A673 (cell line): ENCODE data around the gene GCSAML. TPM values are rescaled to one million over a fixed set of nuclear protein-coding genes. Genes with fewer than 3 reads are reported as not detected.

Experiments
- BruUV-seq: library from RNA; stranded (reverse); fragments of 400-500 nt; replicated peaks from 2 replicates; lab custom pipeline; 2021; lab: Mats Ljungman, UMichigan
- CTCF ChIA-PET: fragments of 300-600 bp; sonication (Branson Sonifier 250); formaldehyde crosslinking; loops from one replicate; lab custom pipeline; 2022; ENCODE audit warnings: antibody characterized with exemption; lab: Charles Lee
- POLR2A ChIA-PET: fragments of 300-600 bp; sonication (Branson Sonifier 250); formaldehyde crosslinking; loops from one replicate; lab custom pipeline; 2022; ENCODE audit warnings: antibody characterized with exemption; ENCODE audit not compliant: low non-redundant PET; lab: Charles Lee
- DNase-seq: peaks from one replicate; pipeline ENCODE4 v3.0.0-alpha.2; 2015; ENCODE audit warnings: low spot score
- H3K27ac ChIP-seq: fragments of 200-600 bp; sonication (generic); 2 replicates; pipeline ENCODE4 v1.5.1; 2016; ENCODE audit warnings: mixed run types, low read depth, mild to moderate bottlenecking, mixed read lengths, antibody characterized with exemption, low read length; ENCODE audit not compliant: poor library complexity, severe bottlenecking
- H3K27me3 ChIP-seq: fragments of 200-600 bp; sonication (generic); replicated peaks from 2 replicates; pipeline ENCODE4 v1.6.1; 2017; ENCODE audit warnings: mixed run types, low read depth, mild to moderate bottlenecking, mixed read lengths, antibody characterized with exemption, low read length; ENCODE audit not compliant: insufficient read depth, poor library complexity
- H3K36me3 ChIP-seq: fragments of 200-600 bp; sonication (generic); 2 replicates; pipeline ENCODE4 v1.6.1; 2016; ENCODE audit warnings: mixed run types, mild to moderate bottlenecking, mixed read lengths, antibody characterized with exemption, low read length; ENCODE audit not compliant: insufficient read depth, poor library complexity, severe bottlenecking
- H3K4me1 ChIP-seq: fragments of 200-600 bp; sonication (generic); 2 replicates; pipeline ENCODE4 v1.6.1; 2017; ENCODE audit warnings: mixed run types, mild to moderate bottlenecking, mixed read lengths, antibody characterized with exemption, low read length; ENCODE audit not compliant: insufficient read depth, poor library complexity, severe bottlenecking
- H3K4me3 ChIP-seq: fragments of 200-600 bp; sonication (generic); 2 replicates; pipeline ENCODE4 v1.5.1; 2016; ENCODE audit warnings: low read depth, mixed run types, mild to moderate bottlenecking, mixed read lengths, low read length; ENCODE audit not compliant: poor library complexity, severe bottlenecking
- H3K9me3 ChIP-seq: fragments of 200-600 bp; sonication (generic); 2 replicates; pipeline ENCODE4 v1.6.1; 2016; ENCODE audit warnings: mixed run types, low read depth, mild to moderate bottlenecking, mixed read lengths, antibody characterized with exemption, low read length; ENCODE audit not compliant: poor library complexity, severe bottlenecking
- EZH2 ChIP-seq: fragments of 200-600 bp; sonication (generic); IDR thresholded peaks from 2 replicates; pipeline ENCODE4 v1.6.1; 2017; ENCODE audit warnings: borderline replicate concordance, low read depth, mild to moderate bottlenecking, mixed read lengths, antibody characterized with exemption, low read length; ENCODE audit not compliant: poor library complexity, severe bottlenecking
- intact Hi-C: fragments of 100-400 bp; cut with micrococcal nuclease; formaldehyde crosslinking; loops from one replicate; pipeline ENCODE4 v1.10.0; 2022; ENCODE audit not compliant: unreplicated experiment
- total RNA-seq: library from RNA; stranded (reverse); gene quantifications from 2 replicates; pipeline ENCODE4 v1.2.3, GENCODE V29; 2021
- TF ChIP-seq, protein P1 (sequence below): fragments of 300-800, 200-600 bp; sonication (generic); conservative IDR thresholded peaks from 2 replicates; pipeline ENCODE4 v1.5.1; 2017; ENCODE audit warnings: low read depth, mild to moderate bottlenecking, antibody characterized with exemption, low read length, moderate library complexity, mixed read lengths

The GCSAML gene
- total RNA-seq, 1 experiment from 2014 or later: not detected

DNA sequence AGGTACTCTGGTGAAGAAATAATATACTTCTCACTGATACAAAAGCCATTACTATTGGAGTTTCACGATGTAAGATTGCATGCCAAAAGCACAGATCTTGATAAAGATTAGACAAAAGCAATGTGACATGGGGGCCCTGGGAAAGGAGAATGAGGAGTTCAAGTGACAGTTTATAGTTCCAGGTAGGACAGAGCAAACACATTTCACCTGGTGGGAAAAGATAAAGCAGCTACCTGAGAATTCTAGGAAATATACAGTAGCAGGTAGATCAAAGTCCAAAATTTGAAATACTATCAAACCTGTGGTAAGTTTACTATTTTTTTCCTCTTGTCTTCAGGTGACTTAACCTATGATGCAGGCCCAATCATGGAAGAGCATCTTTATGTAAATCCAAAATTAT is 64.5 kb downstream of the GCSAML start:
- no peak for DNase-seq
- Histone ChIP-seq H3K27me3 (no peaks in the 10 kb centered on the region), H3K36me3 (no peaks in the 10 kb centered on the region), H3K27ac (no peak overlapping the region), H3K4me1 (no peaks in the 10 kb centered on the region), H3K4me3 (no peak overlapping the region), H3K9me3 (no peaks in the 10 kb centered on the region)
- ChIA-PET CTCF (no interaction called here), POLR2A (no interaction called here)
- TF ChIP-seq EZH2: no peak
- TF ChIP-seq, protein P1, sequence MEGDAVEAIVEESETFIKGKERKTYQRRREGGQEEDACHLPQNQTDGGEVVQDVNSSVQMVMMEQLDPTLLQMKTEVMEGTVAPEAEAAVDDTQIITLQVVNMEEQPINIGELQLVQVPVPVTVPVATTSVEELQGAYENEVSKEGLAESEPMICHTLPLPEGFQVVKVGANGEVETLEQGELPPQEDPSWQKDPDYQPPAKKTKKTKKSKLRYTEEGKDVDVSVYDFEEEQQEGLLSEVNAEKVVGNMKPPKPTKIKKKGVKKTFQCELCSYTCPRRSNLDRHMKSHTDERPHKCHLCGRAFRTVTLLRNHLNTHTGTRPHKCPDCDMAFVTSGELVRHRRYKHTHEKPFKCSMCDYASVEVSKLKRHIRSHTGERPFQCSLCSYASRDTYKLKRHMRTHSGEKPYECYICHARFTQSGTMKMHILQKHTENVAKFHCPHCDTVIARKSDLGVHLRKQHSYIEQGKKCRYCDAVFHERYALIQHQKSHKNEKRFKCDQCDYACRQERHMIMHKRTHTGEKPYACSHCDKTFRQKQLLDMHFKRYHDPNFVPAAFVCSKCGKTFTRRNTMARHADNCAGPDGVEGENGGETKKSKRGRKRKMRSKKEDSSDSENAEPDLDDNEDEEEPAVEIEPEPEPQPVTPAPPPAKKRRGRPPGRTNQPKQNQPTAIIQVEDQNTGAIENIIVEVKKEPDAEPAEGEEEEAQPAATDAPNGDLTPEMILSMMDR: no peak
- intact Hi-C loops: no loop called here
- BruUV-seq: no TSS peak

DNA sequence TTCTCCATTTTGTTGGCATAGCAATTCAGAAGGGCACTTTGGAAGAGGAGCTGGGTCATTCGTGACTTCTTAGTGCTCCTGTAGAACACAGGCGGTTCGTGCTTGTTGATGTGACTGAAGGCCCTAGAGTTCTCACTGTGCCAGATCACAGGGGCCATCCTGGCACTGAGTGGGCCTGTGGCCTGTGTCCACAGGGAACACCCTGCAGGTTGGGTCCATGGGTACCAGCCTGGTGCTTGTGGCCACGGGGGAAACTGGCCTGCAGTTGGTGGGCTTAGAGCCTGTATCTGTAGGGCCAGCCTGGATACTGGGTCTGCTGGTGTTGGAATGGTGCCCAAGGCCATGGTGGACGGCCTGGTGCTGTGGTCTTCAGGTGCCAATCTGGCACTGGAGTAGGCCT is 65.7 kb downstream of the GCSAML start:
- no peak for DNase-seq
- intact Hi-C loops: no loop called here
- POLR2A ChIA-PET: no interaction called here
- Histone ChIP-seq H3K27ac (no peak overlapping the region), H3K9me3 (no peaks in the 10 kb centered on the region), H3K4me1 (no peaks in the 10 kb centered on the region), H3K36me3 (no peaks in the 10 kb centered on the region), H3K4me3 (no peak overlapping the region), H3K27me3 (no peaks in the 10 kb centered on the region)
- no TSS peak for BruUV-seq
- TF ChIP-seq, protein P1: no peak
- CTCF ChIA-PET: no interaction called here

Other genes with a start within 250 kb of the GCSAML start
- 30.2 and 35.1 TPM in 2 replicates for gene ZNF496, start 217.3 kb upstream of the GCSAML start, total RNA-seq
- not detected in 2 replicates for gene NLRP3, start 133.0 kb upstream of the GCSAML start, total RNA-seq
- not detected in 2 replicates for gene OR2B11, start 91.0 kb upstream of the GCSAML start, total RNA-seq
- not detected in 2 replicates for gene OR2C3, start 12.7 kb upstream of the GCSAML start, total RNA-seq
- gene OR2G2, start 39.2 kb downstream of the GCSAML start, total RNA-seq: not detected in 2 replicates
- gene OR2G3, start 56.5 kb downstream of the GCSAML start, total RNA-seq: not detected in 2 replicates
- not detected in 2 replicates for gene OR13G1, start 130.6 kb downstream of the GCSAML start, total RNA-seq
- gene OR6F1, start 167.5 kb downstream of the GCSAML start, total RNA-seq: not detected in 2 replicates
- gene OR14K1, start 189.5 kb downstream of the GCSAML start, total RNA-seq: not detected in 2 replicates
- not detected in 2 replicates for gene OR14A2, start 199.0 kb downstream of the GCSAML start, total RNA-seq
- not detected in 2 replicates for gene OR1C1, start 211.4 kb downstream of the GCSAML start, total RNA-seq